Muscle of back (tissue), 11 donors: ENCODE results near the gene DAB2IP. TPM values are rescaled to one million over a fixed set of nuclear protein-coding genes. Genes with fewer than 3 reads are reported as not detected.

Experiments used
- DNase-seq, 3 donors: peaks; one replicate each; pipeline versions ENCODE4 v3.0.0 to v3.0.0-alpha.2; 2013
- polyA plus RNA-seq, 10 donors: library from polyadenylated mRNA; unstranded; fragments of 120-200 nt; gene quantifications; one replicate each; pipeline ENCODE4 v1.2.1, GENCODE V29; 2013; ENCODE audit not compliant: insufficient read length in 10 of 10

Gene DAB2IP
- polyA plus RNA-seq, 10 donors = 31.1 to 42.6 (median 36.5) TPM

DNA sequence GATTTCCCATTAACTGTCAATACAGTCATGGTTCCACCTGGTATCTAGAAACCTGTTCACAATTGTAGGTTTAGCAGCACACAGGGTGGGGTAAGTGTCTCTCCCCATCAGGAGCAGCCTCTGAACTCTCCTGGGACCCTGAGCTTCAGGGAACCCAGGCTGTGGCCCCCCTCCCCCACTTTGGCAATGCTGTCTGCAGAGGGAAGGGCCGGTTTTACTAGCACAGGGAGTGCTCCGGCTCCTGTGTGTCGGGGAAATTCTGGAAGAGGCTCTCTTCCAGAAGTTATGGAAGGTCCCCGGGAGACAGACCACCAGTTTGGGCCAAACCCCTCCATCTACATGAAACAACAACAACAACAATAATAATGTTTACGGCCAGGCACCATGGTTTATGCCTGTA, 9.9 kb downstream of the DAB2IP start:
- no peak for DNase-seq

DNA sequence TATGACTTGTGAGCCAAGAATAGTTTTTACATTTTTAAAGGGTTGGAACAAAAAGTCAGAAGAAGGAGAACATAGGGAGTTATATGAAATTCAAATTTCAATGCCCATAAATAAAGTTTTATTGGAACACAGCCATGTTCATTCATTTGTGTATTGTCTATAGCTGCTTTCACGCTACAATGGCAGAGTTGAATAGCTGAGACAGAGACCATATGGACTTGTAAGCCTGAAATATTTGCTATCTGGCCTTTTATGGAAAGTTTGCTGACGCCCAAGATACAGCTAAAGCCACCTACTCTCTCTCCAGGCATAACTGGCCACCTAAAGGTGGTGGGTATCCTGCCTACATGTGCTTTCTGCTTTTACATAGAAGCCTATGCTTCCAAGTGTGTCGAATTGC, 10.9 kb downstream of the DAB2IP start:
- DNase-seq = no peak

DNA sequence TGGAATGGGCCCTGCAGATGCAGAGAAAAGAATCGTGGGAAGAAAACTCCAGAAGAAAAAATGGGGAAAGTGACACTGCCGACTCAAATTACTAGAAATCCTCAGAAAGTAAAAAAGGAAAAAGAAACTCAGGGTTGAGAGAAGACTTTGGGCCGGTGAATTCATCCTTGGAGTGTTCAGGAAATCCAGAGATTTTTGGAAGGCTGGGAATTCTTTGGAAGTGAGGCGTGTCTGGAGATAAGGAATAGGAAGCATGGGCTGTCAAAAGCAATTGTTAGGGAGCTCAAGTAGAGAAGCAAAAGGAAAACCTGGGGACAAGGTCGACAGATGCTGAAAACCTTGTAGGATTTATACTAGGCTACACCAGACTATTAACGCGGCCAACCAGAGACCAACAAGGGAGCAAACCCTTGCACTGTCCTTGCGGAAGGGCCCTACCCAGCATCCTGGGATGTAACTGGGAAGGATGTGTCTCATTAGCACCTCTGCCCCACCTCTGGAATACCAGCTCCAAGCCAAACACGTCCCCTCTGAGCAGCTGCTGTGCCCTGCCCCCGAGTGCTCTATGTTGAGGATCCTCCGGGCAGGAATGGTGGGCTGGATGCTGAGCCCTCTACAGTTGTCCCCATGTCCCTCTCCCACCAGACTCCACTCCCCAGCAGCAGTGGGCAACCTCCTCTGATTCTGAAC, 11.6 kb downstream of the DAB2IP start:
- no peak for DNase-seq

DNA sequence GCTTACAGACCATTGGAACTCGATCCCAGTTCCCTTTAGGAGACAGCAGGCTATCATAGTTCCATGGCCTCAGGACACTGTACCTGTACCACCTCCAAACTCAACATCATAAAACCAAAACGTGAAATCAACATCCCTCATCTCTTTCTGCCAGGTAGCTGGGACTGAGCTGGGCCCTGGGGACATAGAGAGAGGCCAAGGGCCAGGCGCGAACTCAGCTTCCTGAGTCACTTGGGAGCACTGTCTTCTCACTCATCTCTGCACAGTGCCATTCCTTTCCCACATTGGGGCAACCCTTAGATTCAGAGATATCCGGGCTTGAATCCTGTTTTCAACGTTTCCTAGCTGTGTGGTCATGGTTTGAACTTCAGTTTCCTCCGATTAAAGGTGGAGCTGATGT, 12.2 kb downstream of the DAB2IP start:
- no peak for DNase-seq

DNA sequence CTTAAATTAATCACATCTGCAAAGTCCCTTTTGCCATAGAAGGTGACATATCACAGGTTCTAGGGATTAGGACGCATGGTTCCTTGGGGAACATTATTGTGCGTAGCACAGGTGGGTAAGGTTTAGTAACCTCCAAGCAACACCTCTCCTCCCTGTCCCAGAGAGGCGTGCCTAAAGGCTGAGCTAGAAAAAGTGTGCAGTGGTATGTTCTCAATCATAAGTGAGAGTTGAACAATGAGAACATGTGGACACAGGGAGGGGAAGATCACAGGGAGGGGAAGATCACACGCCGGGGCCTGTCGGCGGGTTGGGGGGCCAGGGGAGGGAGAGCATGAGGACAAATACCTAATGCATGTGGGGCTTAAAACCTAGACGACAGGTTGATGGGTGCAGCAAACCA, 14.9 kb downstream of the DAB2IP start:
- DNase-seq = no peak

DNA sequence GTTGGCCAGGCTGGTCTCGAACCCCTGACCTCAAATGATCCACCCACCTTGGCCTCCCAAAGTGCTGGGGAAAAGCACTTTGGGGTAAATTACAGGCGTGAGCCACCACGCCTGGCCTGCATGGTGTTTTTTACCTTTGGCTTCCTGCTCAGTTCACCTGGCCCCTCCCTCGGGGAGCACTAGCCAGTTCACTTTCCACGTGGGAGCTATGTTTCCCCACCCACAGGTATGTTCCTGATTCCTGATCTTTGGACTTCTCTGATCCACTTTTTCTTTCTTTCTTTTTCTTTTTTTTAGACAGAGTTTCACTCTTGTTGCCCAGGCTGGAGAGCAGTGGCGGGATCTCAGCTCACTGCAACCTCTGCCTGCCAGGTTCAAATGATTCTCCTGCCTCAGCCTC, 15.8 kb downstream of the DAB2IP start:
- no peak for DNase-seq

DNA sequence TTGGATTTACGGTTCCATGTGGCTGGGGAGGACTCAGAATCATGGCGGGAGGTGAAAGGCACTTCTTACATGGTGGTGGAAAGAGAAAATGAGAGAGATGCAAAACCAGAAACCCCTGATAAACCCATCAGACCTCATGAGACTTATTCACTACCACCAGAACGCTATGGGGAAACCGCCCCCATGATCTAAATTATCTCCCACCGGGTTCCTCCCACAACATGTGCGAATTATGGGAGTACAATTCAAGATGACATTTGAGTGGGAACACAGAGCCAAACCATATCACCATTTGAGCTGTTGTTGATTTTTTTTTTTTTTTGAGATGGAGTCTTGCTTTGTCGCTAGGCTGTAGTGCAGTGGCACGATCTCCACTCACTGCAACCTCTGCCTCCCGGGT, 16.5 kb downstream of the DAB2IP start:
- DNase-seq = no peak

DNA sequence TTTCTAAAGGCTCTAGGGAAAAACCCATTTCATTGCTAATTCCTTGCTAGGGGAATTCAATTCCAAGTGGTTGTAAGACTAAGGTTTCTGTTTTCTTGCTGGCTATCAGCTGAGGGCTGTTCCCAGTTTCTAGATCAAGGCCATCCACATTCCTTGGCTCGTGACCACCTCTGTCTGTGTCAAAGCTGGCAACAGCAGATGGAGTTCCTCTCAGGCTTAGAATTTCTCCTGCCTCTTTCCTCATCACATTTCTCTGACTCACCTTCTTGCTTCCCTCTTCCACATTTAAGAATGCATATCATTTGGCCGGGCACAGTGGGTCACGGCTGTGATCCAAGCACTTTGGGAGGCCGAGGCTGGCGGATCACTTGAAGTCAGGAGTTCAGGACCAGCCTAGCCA, 19.0 kb downstream of the DAB2IP start:
- DNase-seq = no peak

DNA sequence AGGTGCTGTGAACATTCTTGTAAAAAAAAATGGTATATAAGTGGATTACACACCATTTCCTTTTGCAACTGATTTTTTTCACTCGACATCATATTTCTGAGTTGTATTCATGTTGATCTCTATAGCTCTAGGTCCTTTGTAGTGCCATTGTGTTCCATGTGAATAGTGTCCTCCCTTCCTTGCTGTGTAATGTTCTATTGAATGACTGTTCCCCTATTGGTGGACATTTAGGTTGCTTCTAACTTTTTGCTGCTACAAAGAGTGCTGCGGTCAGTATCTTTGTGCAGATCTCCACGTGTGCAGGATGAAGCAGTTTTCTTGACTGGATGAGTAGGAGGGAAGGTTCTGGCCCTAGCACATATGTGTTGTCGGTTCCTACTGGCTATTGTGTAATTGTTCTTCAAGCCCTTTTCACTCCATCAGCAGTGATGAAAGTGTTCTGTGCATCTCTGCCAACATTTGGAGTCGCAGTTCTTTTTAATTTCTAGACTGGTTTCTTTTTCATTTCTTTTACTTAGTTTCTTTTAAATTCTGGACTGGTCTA, 20.2 kb downstream of the DAB2IP start:
- DNase-seq = no peak

DNA sequence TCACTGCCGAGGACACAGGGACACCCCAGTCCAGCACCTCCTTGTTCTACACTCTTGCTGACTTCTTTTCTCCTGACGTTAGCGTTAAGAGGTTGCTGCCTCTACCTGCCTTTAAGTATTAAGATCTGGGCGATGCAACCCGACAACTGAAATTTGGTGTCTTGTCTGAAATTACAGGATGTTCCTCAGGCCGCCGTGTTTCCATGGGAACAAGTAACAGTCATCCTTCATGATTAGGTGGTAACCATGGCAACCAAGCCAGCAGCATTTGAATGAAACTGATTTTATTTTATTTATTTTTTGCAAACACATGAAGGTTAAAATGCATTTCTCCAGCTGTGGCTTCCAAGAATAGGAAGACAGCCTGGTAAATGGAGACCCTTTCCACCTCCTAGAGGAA, 20.8 kb downstream of the DAB2IP start:
- peak in 1 of 3 donors; percentile 52 for DNase-seq

DNA sequence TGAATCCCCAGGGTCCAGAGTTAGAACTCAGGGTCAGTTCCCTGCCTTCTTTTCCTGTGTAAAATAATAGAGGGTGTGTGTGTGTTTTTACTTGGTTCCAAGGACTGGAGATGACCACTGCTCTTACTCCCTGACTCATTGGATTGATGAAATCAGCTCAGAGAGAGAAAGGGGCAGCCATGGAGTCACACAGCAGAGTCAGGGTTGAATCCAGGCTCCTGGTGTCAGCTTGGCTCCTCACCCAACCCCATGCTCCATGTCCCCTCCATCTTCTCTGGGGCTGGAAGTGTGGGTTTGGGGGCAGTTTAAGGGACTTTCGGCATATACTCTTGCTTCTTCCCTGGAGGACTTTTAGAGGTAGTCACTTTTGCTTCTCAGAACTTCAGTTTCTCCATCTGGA, 21.6 kb downstream of the DAB2IP start:
- no peak for DNase-seq

DNA sequence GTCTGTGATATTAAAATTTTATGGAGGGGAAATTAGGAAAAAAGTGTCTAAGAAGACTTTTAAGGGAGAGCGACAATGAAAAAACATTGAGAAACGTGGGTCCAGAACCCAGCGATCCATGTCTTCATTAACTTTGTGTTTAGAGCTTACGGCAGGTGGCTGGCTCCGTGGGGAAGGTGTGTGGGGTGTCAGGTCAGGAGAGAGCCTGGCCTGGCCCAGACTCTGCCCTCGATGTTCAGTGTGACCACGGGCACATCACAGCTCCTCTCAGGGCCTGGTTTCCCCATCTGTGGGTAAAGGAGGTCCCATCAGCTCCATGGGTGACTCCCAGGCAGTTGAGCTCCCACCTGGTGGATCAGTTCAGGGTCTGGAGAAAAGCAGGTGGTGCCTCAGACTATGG, 22.1 kb downstream of the DAB2IP start:
- no peak for DNase-seq

DNA sequence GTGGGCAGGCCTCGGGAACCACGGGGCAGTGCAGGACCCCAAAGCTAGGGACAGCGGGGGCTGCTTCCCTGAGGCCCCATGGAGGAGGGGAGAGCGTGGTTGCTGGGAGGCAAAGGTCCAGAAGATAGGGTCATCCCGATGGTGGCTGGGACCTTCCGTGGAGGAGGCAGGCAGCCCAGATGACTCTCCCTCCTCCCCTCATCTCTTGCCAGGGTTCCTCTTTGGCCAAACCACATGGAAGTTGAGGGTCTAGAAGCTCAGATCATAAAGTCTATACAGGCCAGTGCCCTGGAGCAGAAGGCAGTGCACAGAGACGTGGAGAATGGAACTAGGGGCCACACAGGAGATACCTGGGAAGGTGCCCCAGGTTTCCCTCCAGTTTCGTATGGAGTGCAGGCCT, 22.6 kb downstream of the DAB2IP start:
- no peak for DNase-seq

DNA sequence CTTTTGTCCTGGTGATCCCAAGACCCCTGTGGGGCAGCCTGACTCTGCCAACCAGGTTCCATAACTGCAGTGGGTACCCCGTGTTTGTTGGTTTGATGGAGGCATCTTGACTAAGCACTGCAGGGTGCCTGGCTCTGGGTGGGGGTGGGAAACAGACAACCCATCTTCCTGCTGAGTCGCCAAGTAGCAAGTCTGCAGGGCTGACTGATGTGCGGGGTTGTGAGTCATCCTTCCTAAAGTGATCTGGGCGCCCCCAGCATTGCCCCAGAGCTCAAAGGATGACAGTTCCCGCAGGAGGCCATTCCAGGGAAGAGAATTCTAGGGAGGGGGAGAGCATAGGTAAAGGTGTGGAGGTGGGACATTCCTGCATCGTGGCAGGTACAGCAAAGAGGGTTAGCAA, 23.5 kb downstream of the DAB2IP start:
- DNase-seq = no peak

DNA sequence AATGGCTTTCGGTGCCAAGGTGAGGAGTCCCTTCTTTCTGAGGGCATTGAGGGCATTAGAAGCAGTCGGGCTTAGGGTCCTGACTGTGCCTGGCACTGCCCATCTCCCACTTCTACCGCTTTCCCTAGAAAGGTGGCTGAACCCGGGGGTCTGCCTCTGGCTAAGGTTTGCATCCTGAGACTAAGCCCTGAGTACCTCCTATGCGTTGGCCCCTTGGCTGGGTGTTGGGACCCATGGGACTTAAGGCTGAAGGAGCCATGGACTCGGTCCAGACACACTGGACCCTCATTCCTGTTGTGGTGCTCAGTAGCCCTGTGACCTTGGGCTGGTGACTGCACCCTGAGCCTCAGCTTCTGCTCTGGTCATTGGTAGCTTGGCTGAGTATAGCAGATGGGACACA, 23.9 kb downstream of the DAB2IP start:
- DNase-seq = no peak

DNA sequence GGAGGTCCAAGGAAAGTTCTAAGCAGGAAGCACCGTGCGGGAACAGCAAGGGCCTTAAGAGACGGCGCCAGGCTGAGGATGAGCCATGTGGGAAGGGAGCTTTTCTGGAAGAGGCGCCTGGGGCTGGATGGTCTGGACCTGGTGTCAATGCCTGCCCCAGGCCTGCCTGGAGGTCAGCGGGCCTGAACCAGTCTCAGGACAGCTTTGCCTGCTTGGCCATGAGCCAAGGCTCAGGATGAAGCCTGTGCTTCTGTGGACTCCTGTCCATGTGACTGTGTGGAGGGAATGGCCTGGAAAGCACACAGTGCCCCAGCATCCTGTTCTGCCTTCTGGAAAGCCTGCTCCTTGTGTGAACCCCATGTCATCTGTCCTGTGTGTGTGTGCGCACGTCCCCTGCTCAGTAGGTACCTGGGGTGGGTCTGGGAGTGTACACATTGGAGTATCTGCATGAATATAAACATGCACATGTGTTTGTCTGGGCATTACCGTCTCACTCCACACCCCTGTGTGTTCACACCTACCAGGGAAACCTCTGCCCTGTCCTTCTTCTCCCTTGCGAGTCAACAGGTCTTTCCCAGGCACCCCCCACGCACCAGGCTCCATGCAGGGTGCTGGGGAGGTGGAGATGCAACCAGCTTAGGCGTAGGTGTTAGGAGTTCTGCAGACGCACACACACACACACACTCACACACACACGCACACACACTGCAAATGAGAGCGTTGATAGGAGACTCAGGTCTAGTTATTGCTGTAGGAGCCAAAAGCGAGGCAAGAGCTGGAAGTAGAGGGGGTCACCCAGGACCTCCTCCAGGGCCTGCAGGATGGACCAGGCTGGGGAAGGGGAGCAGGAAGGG, 24.8 kb downstream of the DAB2IP start:
- peak in 1 of 3 donors; percentile 43 for DNase-seq

DNA sequence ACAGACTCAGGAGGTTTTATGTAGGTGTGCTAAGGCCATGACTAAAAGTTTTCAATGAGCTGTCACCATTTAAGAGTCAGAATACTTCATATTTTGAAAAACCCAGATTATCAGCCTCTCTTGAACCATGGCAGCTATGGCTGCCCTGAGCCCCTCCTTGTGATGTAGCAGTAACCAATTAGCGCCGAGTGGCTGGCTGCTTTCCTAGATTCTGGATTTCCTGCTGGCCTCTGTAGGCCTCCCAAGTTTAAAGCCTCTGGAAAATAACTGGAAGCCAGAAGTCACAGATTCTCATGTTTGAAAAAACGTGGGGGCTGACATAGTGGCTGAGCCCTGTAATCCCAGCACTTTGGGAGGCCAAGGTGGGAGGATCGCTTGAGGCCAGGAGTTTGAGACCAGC, 25.5 kb downstream of the DAB2IP start:
- DNase-seq = peak in 1 of 3 donors; percentile 55

DNA sequence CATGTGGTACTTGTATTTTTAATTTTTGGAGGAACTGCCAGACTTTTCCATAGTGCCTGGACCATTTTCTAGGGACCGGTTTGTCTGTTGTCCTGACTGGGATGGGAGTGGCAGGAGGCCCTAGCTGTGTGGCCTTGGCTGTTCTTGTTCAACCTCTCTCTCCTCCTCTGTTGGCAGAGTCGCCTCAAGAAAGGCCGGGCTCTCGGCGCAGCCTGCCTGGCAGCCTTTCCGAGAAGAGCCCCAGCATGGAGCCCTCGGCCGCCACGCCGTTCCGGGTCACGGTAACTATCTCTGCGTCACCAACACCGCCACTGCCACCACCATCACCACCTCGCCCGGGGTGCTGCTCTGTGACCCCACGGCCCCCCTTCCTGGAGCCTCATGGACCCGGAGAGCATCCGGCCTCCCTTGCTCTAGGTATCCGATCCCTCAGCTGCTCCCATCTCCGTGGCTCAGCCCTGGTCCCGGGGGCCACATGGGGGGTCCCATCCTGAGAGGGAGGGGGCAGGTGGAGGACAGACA, 27.1 kb downstream of the DAB2IP start:
- DNase-seq = no peak

DNA sequence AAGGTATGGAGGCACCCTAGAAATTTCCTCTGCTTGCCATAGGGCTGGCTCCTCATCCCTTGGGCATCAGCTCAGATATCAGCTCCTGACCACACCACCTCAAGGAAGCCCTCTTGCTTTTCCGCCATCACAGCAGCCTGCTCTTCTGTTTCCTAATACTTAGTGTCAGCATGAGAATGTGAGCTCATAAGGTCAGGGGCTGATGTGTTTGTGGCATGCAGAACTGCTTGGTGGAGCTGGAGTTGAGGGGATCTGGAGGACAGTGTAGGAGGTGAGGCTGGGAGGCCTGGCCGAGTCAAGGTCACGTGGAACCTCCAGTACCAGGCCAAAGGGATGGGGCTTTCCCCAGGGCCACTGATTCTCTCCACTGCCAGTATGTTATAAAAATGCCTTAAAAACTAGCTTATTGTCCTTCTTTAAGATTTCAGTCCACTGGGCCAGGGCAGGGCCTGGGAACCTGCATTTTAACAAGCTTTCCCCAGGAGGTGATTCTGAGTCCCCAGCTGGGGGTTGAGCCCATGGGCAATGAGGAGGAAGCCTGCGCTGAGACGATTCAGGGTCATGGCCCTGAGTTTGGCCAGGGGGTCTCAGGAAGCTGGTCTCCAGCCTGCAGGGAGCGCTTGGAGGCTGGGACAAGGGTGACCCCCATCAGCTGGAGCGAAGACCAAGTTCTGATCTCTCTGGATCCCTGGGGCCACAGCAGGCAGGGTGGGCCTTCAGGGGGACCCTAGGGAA, 28.6 kb downstream of the DAB2IP start:
- no peak for DNase-seq

DNA sequence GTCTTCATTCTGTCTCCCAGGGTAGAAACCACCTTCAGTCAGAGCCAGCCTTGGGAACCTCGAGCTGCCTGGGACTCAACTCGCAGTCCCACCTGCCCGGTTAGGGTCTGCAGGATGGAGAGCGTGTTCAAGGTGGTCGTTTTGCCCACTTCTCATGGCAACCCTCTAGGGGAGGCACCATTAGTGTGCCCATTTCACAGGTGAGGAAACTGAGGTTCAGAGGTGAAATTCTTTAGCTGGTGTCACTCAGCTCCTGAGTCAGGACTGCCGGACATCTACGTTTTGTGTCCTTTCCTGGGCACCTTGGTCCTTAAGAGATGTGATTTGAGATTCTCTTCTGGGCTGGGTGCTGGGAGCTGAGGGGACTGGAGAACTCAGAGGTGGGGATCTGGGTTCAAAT, 30.0 kb downstream of the DAB2IP start:
- DNase-seq = no peak

DNA sequence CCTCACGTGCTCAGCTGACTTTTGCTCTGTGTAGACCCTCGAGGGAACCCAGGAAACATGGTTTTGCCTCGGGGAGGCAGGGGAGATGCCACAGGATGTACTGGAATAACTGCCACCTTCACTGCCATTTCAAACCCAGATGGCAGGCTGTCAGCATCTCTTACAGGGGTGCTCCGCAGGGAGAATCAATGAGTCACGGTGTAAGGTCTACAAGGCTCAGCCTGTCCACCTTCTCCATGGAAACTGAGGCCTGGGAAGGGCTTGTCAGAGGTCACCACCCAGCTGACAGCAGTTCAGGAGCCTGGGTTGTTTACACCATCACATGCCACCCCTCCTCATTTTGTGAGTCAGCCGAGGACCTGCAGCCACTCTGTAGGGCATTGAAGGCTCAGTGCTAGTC, 30.8 kb downstream of the DAB2IP start:
- DNase-seq = no peak

DNA sequence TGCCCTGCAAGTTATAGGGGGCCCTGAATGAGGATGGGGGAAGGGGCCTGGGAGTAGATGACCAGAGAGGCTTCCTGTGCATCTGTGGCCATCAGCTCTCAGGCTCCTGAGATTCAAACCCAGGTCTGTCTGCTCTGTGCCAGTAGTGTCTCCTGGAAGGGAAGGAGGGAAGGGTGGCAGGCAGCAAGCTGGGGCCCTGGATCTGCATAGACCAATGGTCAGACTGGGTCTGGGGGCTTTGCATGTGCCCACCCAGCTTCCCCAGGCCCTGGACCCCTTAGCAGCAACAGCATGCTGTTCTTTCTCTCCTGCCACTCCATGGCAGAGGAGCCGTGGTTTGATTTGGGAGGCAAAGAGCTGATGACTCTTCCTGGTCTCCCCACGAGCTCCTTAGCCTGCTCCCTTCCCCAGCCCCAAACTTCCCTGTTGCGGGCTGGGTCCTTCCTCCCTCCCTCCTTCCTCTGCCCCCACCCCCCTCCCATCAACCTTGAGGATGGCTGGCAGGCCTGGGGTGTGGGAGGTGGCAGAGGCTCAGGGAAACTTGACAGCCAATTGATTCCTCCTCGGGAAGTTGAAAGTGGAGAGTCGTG, 31.6 kb downstream of the DAB2IP start:
- DNase-seq = no peak
